Uterus (tissue), 4 donors: Measurements from ENCODE around the gene PMEPA1. TPM values are rescaled to one million over a fixed set of nuclear protein-coding genes. Genes with fewer than 3 reads are reported as not detected.

Experiments used
- DNase-seq, 2 donors: peaks; one replicate each; pipeline ENCODE4 v3.0.0-alpha.2; 2019 to 2020
- H3K27ac ChIP-seq, 2 donors: fragments of 200-600 bp; sonication (generic); 1 replicate in 1 of 2; 2 replicates in 1 of 2; pipeline ENCODE4 v1.5.1; 2016 to 2018
- H3K27me3 ChIP-seq, 2 donors: fragments of 200-600 bp; sonication (generic); one replicate each; pipeline ENCODE4 v1.5.1; 2018 to 2019; ENCODE audit warnings: control low read depth in 1 of 2
- H3K36me3 ChIP-seq, 2 donors: fragments of 200-600 bp; sonication (generic); one replicate each; pipeline ENCODE4 v1.5.1; 2019; ENCODE audit warnings: control low read depth in 1 of 2
- H3K4me1 ChIP-seq, 2 donors: fragments of 200-600 bp; sonication (generic); one replicate each; pipeline ENCODE4 v1.5.1; 2018 to 2019; ENCODE audit warnings: control low read depth in 1 of 2
- H3K4me3 ChIP-seq, 2 donors: fragments of 200-600 bp; sonication (generic); 1 replicate in 1 of 2; 2 replicates in 1 of 2; pipeline ENCODE4 v1.5.1; 2018 to 2019; ENCODE audit warnings: mild to moderate bottlenecking in 1 of 2
- H3K9me3 ChIP-seq, 2 donors: fragments of 200-600 bp; sonication (generic); one replicate each; pipeline ENCODE4 v1.5.1; 2019; ENCODE audit warnings: control low read depth in 1 of 2
- POLR2A ChIP-seq, 2 donors: fragments of 450-650 bp; IDR thresholded peaks; one replicate each; pipeline ENCODE4 v1.6.1; 2016; ENCODE audit warnings: antibody characterized with exemption in 2 of 2, mild to moderate bottlenecking in 1 of 2, moderate library complexity in 1 of 2
- intact Hi-C: fragments of 100-400 bp; cut with DNase I; formaldehyde crosslinking; loops from one replicate; pipeline ENCODE4 v1.15.1; 2023; ENCODE audit warnings: low total_unique reads
- total RNA-seq, 4 donors: library from RNA; depleted of rRNA in 3 of 4; stranded (reverse); fragments of >200 nt in 3 of 4; gene quantifications; one replicate each; pipeline versions ENCODE4 v1.1.0 to v1.2.4, GENCODE V29; 2014 to 2023
- TF ChIP-seq, protein P1 (sequence below), 4 experiments: fragments of 200-600 bp in 2 of 4; fragments of 450-650 bp in 2 of 4; sonication (generic) in 2 of 4; IDR thresholded peaks; one replicate each; pipeline ENCODE4 v1.5.1; 2016 to 2019; ENCODE audit warnings: antibody characterized with exemption in 4 of 4, mild to moderate bottlenecking in 2 of 4, moderate library complexity in 1 of 4
- donor health status: DM: yes; HTN: yes; CAD: no.

PMEPA1 gene
- total RNA-seq, 4 donors from 2014 or later: 5.6 to 51.9 (median 33.5) TPM

DNA sequence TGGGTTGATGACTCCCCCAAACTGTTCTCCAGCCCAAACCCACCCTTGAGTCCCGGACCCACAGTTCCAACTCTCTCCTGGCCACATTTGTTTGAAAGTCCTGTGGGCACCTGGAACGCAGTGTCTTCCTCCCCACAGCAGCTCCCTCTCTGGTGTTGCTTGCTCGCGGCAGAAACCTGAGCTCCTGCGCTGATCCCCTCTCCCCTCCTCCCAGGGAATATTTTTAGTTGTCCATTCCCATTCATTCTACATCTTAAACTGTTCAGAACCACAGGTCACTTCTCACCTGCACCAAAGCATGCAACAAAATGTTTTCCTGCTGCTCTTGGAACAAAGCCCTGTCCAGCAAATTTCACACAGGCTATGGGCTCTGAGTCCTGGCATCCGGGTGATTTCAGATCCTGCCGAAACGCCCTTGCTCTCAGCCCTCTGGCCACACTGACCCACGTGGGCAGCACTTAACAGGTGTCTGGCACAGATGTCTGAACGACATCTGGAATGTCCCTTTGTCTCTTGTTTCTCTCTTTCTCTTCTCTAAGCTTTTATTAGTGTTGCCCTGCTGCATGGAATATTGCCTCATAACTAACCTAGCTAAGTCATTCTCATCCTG, 27.0 kb upstream of the PMEPA1 start:
- Histone ChIP-seq H3K4me3 (no peak overlapping the region), H3K9me3 (no peaks in the 10 kb centered on the region), H3K4me1 (no peaks in the 10 kb centered on the region), H3K36me3 (no peaks in the 10 kb centered on the region), H3K27ac (no peak overlapping the region), H3K27me3 (no peaks in the 10 kb centered on the region)
- intact Hi-C loops: no loop called here
- DNase-seq: no peak
- TF ChIP-seq POLR2A (IDR thresholded peaks at IDR 0.05): no peak
- TF ChIP-seq, protein P1, sequence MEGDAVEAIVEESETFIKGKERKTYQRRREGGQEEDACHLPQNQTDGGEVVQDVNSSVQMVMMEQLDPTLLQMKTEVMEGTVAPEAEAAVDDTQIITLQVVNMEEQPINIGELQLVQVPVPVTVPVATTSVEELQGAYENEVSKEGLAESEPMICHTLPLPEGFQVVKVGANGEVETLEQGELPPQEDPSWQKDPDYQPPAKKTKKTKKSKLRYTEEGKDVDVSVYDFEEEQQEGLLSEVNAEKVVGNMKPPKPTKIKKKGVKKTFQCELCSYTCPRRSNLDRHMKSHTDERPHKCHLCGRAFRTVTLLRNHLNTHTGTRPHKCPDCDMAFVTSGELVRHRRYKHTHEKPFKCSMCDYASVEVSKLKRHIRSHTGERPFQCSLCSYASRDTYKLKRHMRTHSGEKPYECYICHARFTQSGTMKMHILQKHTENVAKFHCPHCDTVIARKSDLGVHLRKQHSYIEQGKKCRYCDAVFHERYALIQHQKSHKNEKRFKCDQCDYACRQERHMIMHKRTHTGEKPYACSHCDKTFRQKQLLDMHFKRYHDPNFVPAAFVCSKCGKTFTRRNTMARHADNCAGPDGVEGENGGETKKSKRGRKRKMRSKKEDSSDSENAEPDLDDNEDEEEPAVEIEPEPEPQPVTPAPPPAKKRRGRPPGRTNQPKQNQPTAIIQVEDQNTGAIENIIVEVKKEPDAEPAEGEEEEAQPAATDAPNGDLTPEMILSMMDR (IDR thresholded peaks at IDR 0.05): no peak

- DNase-seq: no peak
- no peaks in the 10 kb centered on the region for H3K9me3 ChIP-seq
- intact Hi-C loops: no loop called here
- no peaks in the 10 kb centered on the region for H3K27me3 ChIP-seq
- TF ChIP-seq, protein P1 (IDR thresholded peaks at IDR 0.05): no peak
- no peak for TF ChIP-seq POLR2A (IDR thresholded peaks at IDR 0.05)
- no peaks in the 10 kb centered on the region for H3K4me1 ChIP-seq
- H3K4me3 ChIP-seq: no peak overlapping the region
- H3K36me3 ChIP-seq: no peaks in the 10 kb centered on the region
- H3K27ac ChIP-seq: no peak overlapping the region
Observed at GRCh38 chr20:57735831-57736737, 26.3 kb upstream of the PMEPA1 start.

DNA sequence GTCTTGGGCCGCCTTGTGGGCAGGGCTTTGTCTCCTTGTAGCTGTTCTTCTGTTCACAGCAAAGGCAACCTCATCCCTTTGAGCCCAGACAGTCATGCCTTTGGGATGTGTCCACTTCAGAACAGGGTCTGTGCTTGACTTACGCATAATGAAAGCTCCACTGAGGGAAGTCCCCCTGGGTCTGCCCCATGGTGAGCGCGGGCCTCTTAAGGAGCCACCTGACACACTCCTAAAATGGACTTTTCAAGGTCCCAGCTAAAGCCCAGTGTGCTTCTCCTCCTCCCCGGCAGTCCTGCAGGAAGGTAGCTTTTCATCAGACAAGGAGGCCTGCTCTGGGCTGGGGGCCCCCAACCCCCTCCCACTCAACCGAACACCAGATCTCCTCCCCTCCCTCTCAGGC, 24.9 kb upstream of the PMEPA1 start:
- no peak for DNase-seq
- no peaks in the 10 kb centered on the region for H3K36me3 ChIP-seq
- intact Hi-C loops: no loop called here
- no peaks in the 10 kb centered on the region for H3K9me3 ChIP-seq
- no peaks in the 10 kb centered on the region for H3K4me1 ChIP-seq
- H3K27me3 ChIP-seq: no peaks in the 10 kb centered on the region
- H3K27ac ChIP-seq: no peak overlapping the region
- TF ChIP-seq, protein P1 (IDR thresholded peaks at IDR 0.05): no peak
- TF ChIP-seq POLR2A (IDR thresholded peaks at IDR 0.05): no peak
- H3K4me3 ChIP-seq: no peak overlapping the region

GRCh38 chr20:57732226-57732625, 22.4 kb upstream of the PMEPA1 start:
- H3K9me3 ChIP-seq: no peaks in the 10 kb centered on the region
- H3K4me3 ChIP-seq: no peak overlapping the region
- no peak overlapping the region for H3K27ac ChIP-seq
- H3K36me3 ChIP-seq: no peaks in the 10 kb centered on the region
- DNase-seq: no peak
- no peaks in the 10 kb centered on the region for H3K27me3 ChIP-seq
- intact Hi-C loops: no loop called here
- TF ChIP-seq POLR2A (IDR thresholded peaks at IDR 0.05): no peak
- TF ChIP-seq, protein P1 (IDR thresholded peaks at IDR 0.05): no peak
- no peaks in the 10 kb centered on the region for H3K4me1 ChIP-seq

- Histone ChIP-seq H3K9me3 (no peaks in the 10 kb centered on the region), H3K4me3 (no peak overlapping the region), H3K4me1 (no peaks in the 10 kb centered on the region), H3K27me3 (no peaks in the 10 kb centered on the region), H3K36me3 (no peaks in the 10 kb centered on the region), H3K27ac (no peak overlapping the region)
- intact Hi-C loops: no loop called here
- TF ChIP-seq POLR2A (IDR thresholded peaks at IDR 0.05): no peak
- TF ChIP-seq, protein P1 (IDR thresholded peaks at IDR 0.05): no peak
- no peak for DNase-seq
Observed at GRCh38 chr20:57728762-57729161, 18.9 kb upstream of the PMEPA1 start.
